PC-3 (cell line): ENCODE measurements around the gene ARID5B.

Experiments used
- EZH2 ChIP-seq: fragments of 300-600 bp; sonication (generic); IDR thresholded peaks from one replicate; pipeline ENCODE4 v1.6.1; 2017; ENCODE audit warnings: antibody characterized with exemption, mild to moderate bottlenecking, low read length; ENCODE audit not compliant: unreplicated experiment
- EZH2phosphoT487 ChIP-seq: fragments of 300-600 bp; sonication (generic); IDR thresholded peaks from 2 replicates; pipeline ENCODE4 v1.6.1; 2018; ENCODE audit warnings: mild to moderate bottlenecking, antibody characterized with exemption, low read length, borderline replicate concordance
- TF ChIP-seq, protein P1 (sequence below): fragments of 300-600 bp; sonication (generic); conservative IDR thresholded peaks from 2 replicates; pipeline ENCODE4 v1.5.1; 2017; ENCODE audit warnings: antibody characterized with exemption, low read depth, mild to moderate bottlenecking, low read length

DNA sequence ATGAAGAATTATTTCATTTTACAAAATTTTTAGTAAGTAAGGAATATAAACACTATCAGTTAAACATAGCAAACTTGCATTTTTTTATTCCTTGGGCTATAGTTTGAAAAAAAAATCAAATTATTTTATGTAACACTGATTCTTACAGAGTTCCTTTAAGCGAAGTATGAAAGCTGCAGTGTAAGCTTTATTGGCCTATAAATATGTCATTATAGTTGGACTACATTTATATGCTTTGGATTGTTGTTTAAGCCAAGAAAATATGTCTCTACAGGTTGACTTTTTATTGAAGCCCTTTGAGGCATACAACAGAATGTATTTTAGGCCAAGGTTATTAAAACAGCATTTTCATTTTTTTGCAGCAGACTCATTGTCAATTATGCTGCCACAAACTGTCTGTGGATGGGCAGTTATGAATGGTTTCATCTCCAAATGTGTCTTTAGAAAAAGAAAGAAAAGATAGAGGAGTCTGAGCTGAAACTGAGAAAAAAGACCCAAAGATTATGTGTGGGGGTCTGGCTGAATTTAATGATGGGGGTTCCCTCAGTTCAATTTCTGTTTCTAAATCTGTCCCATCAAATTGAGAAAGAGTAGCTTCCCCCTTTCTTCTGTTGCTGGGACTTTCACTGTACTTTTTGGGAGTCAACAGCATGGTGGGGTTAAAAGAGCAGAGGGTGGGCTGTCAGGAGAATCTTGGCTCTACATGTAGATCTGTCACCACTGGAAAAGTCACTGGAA is 43.1 kb downstream of the ARID5B start:
- TF ChIP-seq, protein P1, sequence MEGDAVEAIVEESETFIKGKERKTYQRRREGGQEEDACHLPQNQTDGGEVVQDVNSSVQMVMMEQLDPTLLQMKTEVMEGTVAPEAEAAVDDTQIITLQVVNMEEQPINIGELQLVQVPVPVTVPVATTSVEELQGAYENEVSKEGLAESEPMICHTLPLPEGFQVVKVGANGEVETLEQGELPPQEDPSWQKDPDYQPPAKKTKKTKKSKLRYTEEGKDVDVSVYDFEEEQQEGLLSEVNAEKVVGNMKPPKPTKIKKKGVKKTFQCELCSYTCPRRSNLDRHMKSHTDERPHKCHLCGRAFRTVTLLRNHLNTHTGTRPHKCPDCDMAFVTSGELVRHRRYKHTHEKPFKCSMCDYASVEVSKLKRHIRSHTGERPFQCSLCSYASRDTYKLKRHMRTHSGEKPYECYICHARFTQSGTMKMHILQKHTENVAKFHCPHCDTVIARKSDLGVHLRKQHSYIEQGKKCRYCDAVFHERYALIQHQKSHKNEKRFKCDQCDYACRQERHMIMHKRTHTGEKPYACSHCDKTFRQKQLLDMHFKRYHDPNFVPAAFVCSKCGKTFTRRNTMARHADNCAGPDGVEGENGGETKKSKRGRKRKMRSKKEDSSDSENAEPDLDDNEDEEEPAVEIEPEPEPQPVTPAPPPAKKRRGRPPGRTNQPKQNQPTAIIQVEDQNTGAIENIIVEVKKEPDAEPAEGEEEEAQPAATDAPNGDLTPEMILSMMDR: no peak
- TF ChIP-seq EZH2 (no peak), EZH2phosphoT487 (no peak)
